H1 (cell line): ENCODE measurements around the gene ARHGEF4. TPM values are rescaled to one million over a fixed set of nuclear protein-coding genes. Genes with fewer than 3 reads are reported as not detected.

Experiments
- CTCF ChIA-PET: fragments of 300-600 bp; sonication (Branson Sonifier 250); formaldehyde crosslinking; loops from one replicate; lab custom pipeline; 2021; ENCODE audit not compliant: partially characterized antibody; lab: Charles Lee
- POLR2A ChIA-PET: fragments of 300-600 bp; sonication (Branson Sonifier 250); formaldehyde crosslinking; loops from one replicate; lab custom pipeline; 2021; ENCODE audit warnings: inconsistent platforms; ENCODE audit not compliant: partially characterized antibody; lab: Charles Lee
- DNase-seq, 2 experiments: peaks; one replicate each; pipeline versions ENCODE4 v3.0.0 to v3.0.0-alpha.2; 2010 to 2022; ENCODE audit warnings: low spot score in 2 of 2, low read depth in 1 of 2, mixed read lengths in 1 of 2
- FAIRE-seq: peaks from 2 replicates; lab custom pipeline; 2011; peaks lifted over from hg19 to GRCh38; lab: Jason Lieb, UNC
- H2AFZ ChIP-seq: 2 replicates; pipeline ENCODE4 v1.8.1; 2012; ENCODE audit warnings: low read length, inconsistent platforms
- H2AK5ac ChIP-seq: 2 replicates; pipeline ENCODE4 v1.6.1; 2013; ENCODE audit warnings: low read depth, low read length
- H2BK120ac ChIP-seq: replicated peaks from 2 replicates; pipeline ENCODE3; 2013; ENCODE audit warnings: low read depth, low read length, inconsistent platforms
- H2BK12ac ChIP-seq: 2 replicates; pipeline ENCODE4 v1.6.1; 2013; ENCODE audit warnings: low read depth, low read length
- H2BK15ac ChIP-seq: 2 replicates; pipeline ENCODE4 v1.6.1; 2013; ENCODE audit warnings: low read length
- H2BK20ac ChIP-seq: 2 replicates; pipeline ENCODE4 v1.6.1; 2013; ENCODE audit warnings: low read length
- H2BK5ac ChIP-seq: 2 replicates; pipeline ENCODE4 v1.6.1; 2013; ENCODE audit warnings: low read depth, low read length
- H3K14ac ChIP-seq: 2 replicates; pipeline ENCODE4 v1.6.1; 2013; ENCODE audit warnings: inconsistent platforms; ENCODE audit not compliant: insufficient read length
- H3K18ac ChIP-seq: 2 replicates; pipeline ENCODE4 v1.6.1; 2013; ENCODE audit warnings: low read length; ENCODE audit errors: extremely low read depth
- H3K23ac ChIP-seq: 2 replicates; pipeline ENCODE4 v1.6.1; 2013; ENCODE audit warnings: inconsistent platforms; ENCODE audit not compliant: insufficient read length
- H3K23me2 ChIP-seq: 2 replicates; pipeline ENCODE4 v1.6.1; 2013; ENCODE audit warnings: low read depth, low read length
- H3K27ac ChIP-seq: 2 replicates; pipeline ENCODE4 v1.6.1; 2011; ENCODE audit warnings: low read depth, low read length, inconsistent platforms
- H3K27me3 ChIP-seq, 4 experiments: replicated peaks in 1 of 4; 1 replicate in 1 of 4; 2 replicates in 3 of 4; pipeline versions ENCODE4 v1.6.1 to v1.8.1; 2011 to 2013; ENCODE audit warnings: low read length in 3 of 4, mild to moderate bottlenecking in 3 of 4, inconsistent platforms in 2 of 4, mixed read lengths in 2 of 4, moderate library complexity in 1 of 4; ENCODE audit not compliant: control insufficient read depth in 3 of 4, insufficient read depth in 3 of 4; ENCODE audit errors: extremely low read depth in 1 of 4
- H3K36me3 ChIP-seq, 4 experiments: 2 replicates each; pipeline versions ENCODE4 v1.6.1 to v1.8.1; 2011 to 2013; ENCODE audit warnings: mild to moderate bottlenecking in 4 of 4, low read length in 3 of 4, moderate library complexity in 2 of 4, control low read depth in 1 of 4, inconsistent platforms in 1 of 4; ENCODE audit not compliant: insufficient read depth in 4 of 4, control insufficient read depth in 2 of 4
- H3K4ac ChIP-seq: replicated peaks from 2 replicates; pipeline ENCODE3; 2013; ENCODE audit warnings: low read length, low read depth, mixed read lengths, inconsistent platforms; ENCODE audit not compliant: insufficient read length
- H3K4me1 ChIP-seq, 4 experiments: replicated peaks in 1 of 4; 1 replicate in 1 of 4; 2 replicates in 3 of 4; pipeline versions ENCODE4 v1.6.1 to v1.8.1; 2011 to 2013; ENCODE audit warnings: low read length in 3 of 4, inconsistent platforms in 2 of 4, mixed read lengths in 1 of 4; ENCODE audit not compliant: insufficient read depth in 4 of 4, control insufficient read depth in 3 of 4
- H3K4me2 ChIP-seq, 2 experiments: 2 replicates each; pipeline versions ENCODE4 v1.6.1 to v1.8.1; 2011 to 2013; ENCODE audit warnings: low read depth in 2 of 2, low read length in 2 of 2, control low read depth in 1 of 2, inconsistent platforms in 1 of 2, mild to moderate bottlenecking in 1 of 2; ENCODE audit not compliant: insufficient read depth in 1 of 2
- H3K4me3 ChIP-seq, 4 experiments: fragments of 200-600, 300-600 bp in 1 of 4; sonication (generic), shearing (Covaris generic), sonication (Bioruptor Twin) in 1 of 4; 2 replicates each; pipeline versions ENCODE4 v1.5.1 to v1.8.1; 2011 to 2016; ENCODE audit warnings: low read length in 4 of 4, low read depth in 3 of 4, control low read depth in 2 of 4, inconsistent platforms in 2 of 4, mild to moderate bottlenecking in 2 of 4, mixed read lengths in 1 of 4, moderate library complexity in 1 of 4; ENCODE audit not compliant: insufficient read depth in 2 of 4; ENCODE audit errors: extremely low read depth in 1 of 4
- H3K56ac ChIP-seq: replicated peaks from 2 replicates; pipeline ENCODE3; 2013; ENCODE audit warnings: low read depth, mild to moderate bottlenecking, mixed read lengths, low read length, inconsistent platforms; ENCODE audit not compliant: insufficient read length
- H3K79me1 ChIP-seq: 2 replicates; pipeline ENCODE4 v1.6.1; 2013; ENCODE audit warnings: low read depth, low read length, control low read depth
- H3K79me2 ChIP-seq, 2 experiments: 2 replicates each; pipeline versions ENCODE4 v1.6.1 to v1.8.1; 2012 to 2013; ENCODE audit warnings: low read length in 2 of 2, mild to moderate bottlenecking in 2 of 2, inconsistent platforms in 1 of 2; ENCODE audit not compliant: insufficient read depth in 2 of 2, control insufficient read depth in 1 of 2
- H3K9ac ChIP-seq, 4 experiments: replicated peaks in 1 of 4; 1 replicate in 1 of 4; 2 replicates in 3 of 4; pipeline versions ENCODE4 v1.6.1 to v1.8.1; 2011 to 2013; ENCODE audit warnings: low read depth in 3 of 4, low read length in 3 of 4, control low read depth in 2 of 4, mild to moderate bottlenecking in 2 of 4, moderate library complexity in 2 of 4, inconsistent platforms in 1 of 4; ENCODE audit errors: extremely low read depth in 1 of 4
- H3K9me3 ChIP-seq, 2 experiments: 2 replicates each; pipeline versions ENCODE4 v1.6.1 to v1.8.1; 2012 to 2013; ENCODE audit warnings: mild to moderate bottlenecking in 2 of 2, moderate library complexity in 2 of 2, control low read depth in 1 of 2, inconsistent platforms in 1 of 2, low read depth in 1 of 2, low read length in 1 of 2, mixed read lengths in 1 of 2; ENCODE audit not compliant: insufficient read depth in 2 of 2
- H4K20me1 ChIP-seq, 2 experiments: replicated peaks in 1 of 2; 2 replicates each; pipeline versions ENCODE3 to v1.8.1; 2011 to 2013; ENCODE audit warnings: inconsistent platforms in 2 of 2, low read length in 2 of 2, mild to moderate bottlenecking in 1 of 2; ENCODE audit not compliant: insufficient read depth in 2 of 2, control insufficient read depth in 1 of 2
- H4K5ac ChIP-seq: 2 replicates; pipeline ENCODE4 v1.6.1; 2013; ENCODE audit warnings: low read length, low read depth, mixed read lengths, inconsistent platforms; ENCODE audit not compliant: insufficient read length
- H4K8ac ChIP-seq: 2 replicates; pipeline ENCODE4 v1.8.0; 2013; ENCODE audit warnings: mild to moderate bottlenecking, moderate library complexity, low read length, inconsistent platforms; ENCODE audit not compliant: insufficient read depth; ENCODE audit errors: extremely low read depth
- H4K91ac ChIP-seq: replicated peaks from 2 replicates; pipeline ENCODE3; 2013; ENCODE audit warnings: low read length, mixed read lengths, inconsistent platforms; ENCODE audit not compliant: insufficient read length
- ASH2L ChIP-seq: fragments of 200-600, 300-600 bp; sonication (generic); IDR thresholded peaks from one replicate; pipeline ENCODE4 v1.7.1; 2017; ENCODE audit warnings: low read length
- ATF2 ChIP-seq: IDR thresholded peaks from 2 replicates; pipeline ENCODE4 v1.6.1; 2012; ENCODE audit warnings: low read length, inconsistent platforms
- ATF3 ChIP-seq: IDR thresholded peaks from 2 replicates; pipeline ENCODE4 v1.6.1; 2011; ENCODE audit warnings: low read depth, mild to moderate bottlenecking, low read length; ENCODE audit not compliant: insufficient read depth
- CEBPB ChIP-seq: IDR thresholded peaks from 2 replicates; pipeline ENCODE4 v1.6.1; 2012; ENCODE audit warnings: low read depth, low read length
- CTBP2 ChIP-seq: IDR thresholded peaks from 2 replicates; pipeline ENCODE4 v1.7.0; 2011; ENCODE audit warnings: borderline replicate concordance, mild to moderate bottlenecking, moderate library complexity, mixed read lengths, low read length; ENCODE audit not compliant: insufficient read depth, insufficient read length
- KDM1A ChIP-seq: fragments of 200-600, 300-600 bp; sonication (generic); IDR thresholded peaks from 2 replicates; pipeline ENCODE4 v1.7.1; 2016; ENCODE audit warnings: mild to moderate bottlenecking, low read length, borderline replicate concordance
- RXRA ChIP-seq: IDR thresholded peaks from 2 replicates; pipeline ENCODE4 v1.6.1; 2011; ENCODE audit warnings: low read depth, mild to moderate bottlenecking, low read length, moderate library complexity; ENCODE audit not compliant: insufficient read depth
- SRF ChIP-seq: IDR thresholded peaks from 2 replicates; pipeline ENCODE4 v1.6.1; 2011; ENCODE audit warnings: mild to moderate bottlenecking, low read depth, low read length, moderate library complexity
- SUZ12 ChIP-seq: fragments of 200-600 bp; sonication (generic); IDR thresholded peaks from 2 replicates; pipeline ENCODE4 v1.6.1; 2012; ENCODE audit warnings: mild to moderate bottlenecking, inconsistent platforms, low read length, moderate library complexity, mixed read lengths
- TBP ChIP-seq: IDR thresholded peaks from 2 replicates; pipeline ENCODE4 v1.6.1; 2011; ENCODE audit warnings: low read depth, low read length, improper control_type of control experiment
- ZNF274 ChIP-seq: IDR thresholded peaks from 2 replicates; pipeline ENCODE4 v1.7.0; 2012; ENCODE audit warnings: low read length, borderline replicate concordance; ENCODE audit errors: extremely low read depth
- WGBS, 2 experiments: shearing (Covaris generic) in 1 of 2; methylation state at CpG; one replicate each; pipeline versions ENCODE4 v1.1.6 to v1.1.7; 2013 to 2015; ENCODE audit warnings: low lambda C conversion rate in 2 of 2, mixed read lengths in 2 of 2, inconsistent platforms in 1 of 2, low coverage in 1 of 2, missing lambda C conversion rate in 1 of 2; ENCODE audit not compliant: insufficient replicate concordance in 2 of 2, insufficient coverage in 1 of 2, insufficient read length in 1 of 2; ENCODE audit errors: extremely low coverage in 1 of 2, missing lambda C conversion rate in 1 of 2; 5-methylcytosine and 5-hydroxymethylcytosine counted together
- polyA plus RNA-seq, 7 experiments: library from polyadenylated mRNA; depleted of rRNA in 3 of 7; stranded (reverse) in 5 of 7; unstranded in 2 of 7; fragments of >200 nt in 5 of 7; fragments of 200-250 nt in 2 of 7; gene quantifications; 1 replicate in 5 of 7; 2 replicates in 1 of 7; 4 replicates in 1 of 7; pipeline versions ENCODE4 v1.2.1 to v1.2.3, GENCODE V29; 2011 to 2013; ENCODE audit warnings: missing spikeins in 2 of 7, mixed read lengths in 2 of 7
- total RNA-seq: library from RNA; stranded (reverse); fragmentation: NEBNext Ultra II Directional; extraction: Animal tissue kit (Norgen Biotek cat#: 25700); gene quantifications from 2 replicates; pipeline ENCODE4 v1.2.1, GENCODE V29; 2021

Gene ARHGEF4
- total and polyA plus RNA-seq, 2 of the 8 experiments (the other 6 are each of a cell fraction or from before 2014, with no cell fraction given) = 10.6 to 14.6 TPM

GRCh38 chr2:130916438-130916705, 79.7 kb downstream of the ARHGEF4 start:
- H2BK15ac ChIP-seq = no peak overlapping the region
- TF ChIP-seq KDM1A (no peak), ATF3 (no peak), SRF (no peak), SUZ12 (no peak), ASH2L (no peak), ATF2 (no peak), CTBP2 (no peak), RXRA (no peak), CEBPB (no peak), TBP (no peak), ZNF274 (no peak)
- TF ChIP-seq, all 59 proteins: peak for 0
- Histone ChIP-seq H3K56ac (no peak overlapping the region), H4K5ac (no peak overlapping the region), H3K23ac (no peak overlapping the region), H3K4ac (no peak overlapping the region), H2AK5ac (no peak overlapping the region), H2BK5ac (no peak overlapping the region), H3K4me1 (peaks cover 0 to 11% (median under 1%) of the 10 kb centered on the region in 4 experiments; a peak in 5 of 7 replicates), H3K4me2 (peak overlapping the region in 1 of 2 experiments; percentile 40; a peak in 1 of 4 replicates), H3K9me3 (no peaks in the 10 kb centered on the region), H2BK12ac (no peak overlapping the region), H3K14ac (no peak overlapping the region), H3K4me3 (peak overlapping the region in 1 of 4 experiments; percentile 33; a peak in 3 of 8 replicates), H4K91ac (no peak overlapping the region), H2BK20ac (no peak overlapping the region), H4K8ac (no peak overlapping the region), H3K23me2 (no peaks in the 10 kb centered on the region), H2BK120ac (no peak overlapping the region), H4K20me1 (no peaks in the 10 kb centered on the region), H2AFZ (no peak overlapping the region), H3K79me1 (no peaks in the 10 kb centered on the region), H3K79me2 (no peaks in the 10 kb centered on the region), H3K27me3 (peaks cover 0 to 8% (median 0%) of the 10 kb centered on the region in 4 experiments; a peak in 2 of 7 replicates), H3K9ac (no peak overlapping the region; a peak in 1 of 7 replicates), H3K18ac (no peak overlapping the region), H3K27ac (no peak overlapping the region), H3K36me3 (no peaks in the 10 kb centered on the region)
- ChIA-PET POLR2A (interaction anchor here (0.9 kb wide), 1 partner anchor 26 kb away, joined by 3 read pairs; no protein-coding TSS in a partner anchor), CTCF (interaction anchor here (1.1 to 2.2 kb wide), 8 partner anchors 9 to 121 kb away, joined by 3 to 6 read pairs (median 4); no protein-coding TSS in a partner anchor)
- FAIRE-seq (no peak), DNase-seq (no peak)
- 75% methylated on average over 19 of the region's 19 CpGs; no CpG with 5 or more reads in 1 of the 2 experiments for WGBS, 2 experiments
